Brain pericyte (primary cell): ENCODE results near the gene DDR2.

ENCODE experiments used
- DNase-seq: peaks from one replicate; pipeline ENCODE4 v3.0.0-alpha.2; 2012; ENCODE audit warnings: low read depth, low spot score

The DDR2 gene

DNA sequence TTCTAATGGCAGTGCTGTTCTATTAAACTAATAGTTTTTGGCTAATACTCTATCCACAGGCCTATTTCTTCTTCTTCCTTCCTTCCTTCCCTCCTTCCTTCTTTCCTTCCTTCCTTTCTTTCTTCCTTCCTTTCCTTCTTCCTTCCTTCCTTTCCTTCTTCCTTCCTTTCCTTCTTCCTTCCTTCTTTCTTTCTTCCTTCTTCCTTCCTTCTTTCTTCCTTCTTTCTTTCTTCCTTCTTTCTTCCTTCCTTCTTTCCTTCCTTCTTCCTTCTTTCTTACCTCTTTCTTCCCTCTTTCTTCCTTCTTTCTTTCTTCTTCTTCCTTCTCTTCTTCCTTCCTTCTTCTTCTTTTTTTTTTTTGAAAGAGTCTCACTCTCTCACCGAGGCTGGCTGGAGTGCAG is 197.0 kb downstream of the DDR2 start:
- DNase-seq: no peak

DNA sequence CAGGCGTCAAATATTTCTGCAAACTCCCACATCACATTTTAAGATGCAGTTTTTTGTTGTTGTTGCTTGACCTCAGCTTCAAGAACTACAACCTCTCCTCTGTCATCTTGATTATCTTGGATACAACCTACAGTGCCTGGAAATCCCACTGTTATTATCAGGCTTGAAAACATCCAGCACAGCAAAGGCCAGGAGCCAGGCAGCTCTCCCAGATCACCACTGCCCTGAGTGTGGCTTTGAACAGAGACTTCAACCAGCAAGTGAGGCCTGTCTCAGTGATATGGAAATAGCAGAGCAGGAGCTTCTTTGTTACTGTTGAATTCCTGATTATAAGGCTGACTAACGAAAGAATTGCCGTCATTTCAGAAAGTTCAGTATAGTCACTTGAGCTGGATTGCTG is 200.2 kb downstream of the DDR2 start:
- DNase-seq: no peak

GRCh38 chr1:162835157-162835899 is 203.1 kb downstream of the DDR2 start:
- no peak for DNase-seq
